Mesendoderm (in vitro differentiated cells): ENCODE measurements around the gene CTSC.

Source experiments
- DNase-seq: peaks from one replicate; pipeline ENCODE4 v3.0.0; 2013
- H2AK5ac ChIP-seq: 2 replicates; pipeline ENCODE4 v1.6.1; 2013; ENCODE audit warnings: low read length, inconsistent platforms
- H2BK120ac ChIP-seq: 2 replicates; pipeline ENCODE4 v1.6.1; 2013; ENCODE audit warnings: low read depth, mild to moderate bottlenecking, low read length, moderate library complexity, mixed read lengths
- H2BK15ac ChIP-seq: replicated peaks from 2 replicates; pipeline ENCODE4 v1.6.1; 2013; ENCODE audit warnings: low read depth, mild to moderate bottlenecking, moderate library complexity
- H2BK5ac ChIP-seq: 2 replicates; pipeline ENCODE4 v1.6.1; 2013; ENCODE audit warnings: low read length, inconsistent platforms
- H3K18ac ChIP-seq: 2 replicates; pipeline ENCODE4 v1.6.1; 2013; ENCODE audit warnings: mild to moderate bottlenecking, low read length, mixed read lengths
- H3K23ac ChIP-seq: one replicate; pipeline ENCODE4 v1.6.1; 2013; ENCODE audit warnings: low read length
- H3K27ac ChIP-seq: 2 replicates; pipeline ENCODE4 v1.5.1; 2013; ENCODE audit warnings: low read depth, mild to moderate bottlenecking, inconsistent platforms, low read length, moderate library complexity
- H3K27me3 ChIP-seq: 2 replicates; pipeline ENCODE4 v1.6.1; 2013; ENCODE audit warnings: low read length, control low read depth, mild to moderate bottlenecking, inconsistent platforms; ENCODE audit not compliant: insufficient read depth, poor library complexity
- H3K36me3 ChIP-seq: 2 replicates; pipeline ENCODE4 v1.6.1; 2013; ENCODE audit warnings: low read length, inconsistent platforms; ENCODE audit not compliant: control insufficient read depth, insufficient read depth
- H3K4ac ChIP-seq: one replicate; pipeline ENCODE4 v1.6.1; 2013; ENCODE audit warnings: low read depth, mild to moderate bottlenecking, low read length, moderate library complexity
- H3K4me1 ChIP-seq: 2 replicates; pipeline ENCODE4 v1.6.1; 2013; ENCODE audit warnings: low read depth, low read length, inconsistent platforms; ENCODE audit not compliant: control insufficient read depth
- H3K4me2 ChIP-seq: 2 replicates; pipeline ENCODE4 v1.6.1; 2013; ENCODE audit warnings: low read length
- H3K4me3 ChIP-seq: 2 replicates; pipeline ENCODE4 v1.5.1; 2013; ENCODE audit warnings: mild to moderate bottlenecking, low read length
- H3K56ac ChIP-seq: one replicate; pipeline ENCODE4 v1.6.1; 2013; ENCODE audit warnings: low read length
- H3K79me1 ChIP-seq: 2 replicates; pipeline ENCODE4 v1.6.1; 2013; ENCODE audit warnings: low read length, inconsistent platforms
- H3K79me2 ChIP-seq: 2 replicates; pipeline ENCODE4 v1.6.1; 2013; ENCODE audit warnings: mild to moderate bottlenecking, low read length; ENCODE audit not compliant: control insufficient read depth, insufficient read depth
- H3K9ac ChIP-seq: 2 replicates; pipeline ENCODE4 v1.6.1; 2013; ENCODE audit warnings: low read length, inconsistent platforms
- H4K5ac ChIP-seq: one replicate; pipeline ENCODE4 v1.6.1; 2013; ENCODE audit warnings: low read length
- H4K8ac ChIP-seq: one replicate; pipeline ENCODE4 v1.6.1; 2013; ENCODE audit warnings: low read depth, mild to moderate bottlenecking, control low read depth, low read length, moderate library complexity
- WGBS: extraction: QIAGEN DNeasy Blood & Tissue Kit; methylation state at CpG from one replicate; pipeline ENCODE4 v1.1.7; 2013; ENCODE audit warnings: low lambda C conversion rate, missing lambda C conversion rate; ENCODE audit not compliant: insufficient coverage; ENCODE audit errors: extremely low coverage; 5-methylcytosine and 5-hydroxymethylcytosine counted together

Gene CTSC

DNA sequence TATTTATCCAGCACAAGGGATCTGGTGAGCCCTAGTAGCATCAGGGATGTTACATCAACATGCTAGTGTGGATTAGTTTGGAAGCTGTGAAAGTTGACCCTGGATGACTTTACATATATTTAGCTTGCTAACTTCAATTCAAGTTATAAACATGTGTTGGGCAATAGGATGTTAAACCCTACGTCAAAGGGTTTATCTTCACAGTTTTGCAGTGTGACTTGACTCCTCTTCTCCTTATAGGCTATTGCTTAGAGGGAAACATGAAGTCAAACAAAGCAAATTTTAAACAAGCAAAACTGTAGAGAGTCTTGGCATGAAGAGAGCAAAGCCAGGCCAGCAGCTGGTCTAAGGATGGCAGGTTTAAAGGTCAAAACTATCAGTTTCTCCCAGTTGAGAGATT, 11.3 kb upstream of the CTSC start:
- H4K5ac ChIP-seq, result no peak overlapping the region
- no CpG with 5 or more reads among the region's 1 CpG for WGBS

GRCh38 chr11:88345949-88346348, 8.4 kb upstream of the CTSC start:
- Histone ChIP-seq H3K4me1 (no peaks in the 10 kb centered on the region), H3K18ac (no peak overlapping the region), H3K36me3 (no peaks in the 10 kb centered on the region), H2AK5ac (no peak overlapping the region), H2BK15ac (no peak overlapping the region), H3K27ac (no peak overlapping the region), H3K4ac (no peak overlapping the region), H4K5ac (no peak overlapping the region), H3K4me2 (no peak overlapping the region), H2BK120ac (no peak overlapping the region), H3K79me2 (no peaks in the 10 kb centered on the region), H3K9ac (no peak overlapping the region), H3K23ac (no peak overlapping the region), H3K79me1 (no peaks in the 10 kb centered on the region), H3K4me3 (no peak overlapping the region), H2BK5ac (no peak overlapping the region), H4K8ac (no peak overlapping the region), H3K27me3 (no peaks in the 10 kb centered on the region), H3K56ac (no peak overlapping the region)
- no CpG with 5 or more reads among the region's 1 CpG for WGBS
- no peak for DNase-seq

More for the DNA sequence above, 11.3 kb upstream of the CTSC start:
- H4K8ac ChIP-seq, result no peak overlapping the region
- no peak overlapping the region for H2BK5ac ChIP-seq
- H3K36me3 ChIP-seq, result no peaks in the 10 kb centered on the region
- H3K56ac ChIP-seq, result no peak overlapping the region
- no peak overlapping the region for H3K18ac ChIP-seq
- H2BK120ac ChIP-seq, result no peak overlapping the region
- no peak overlapping the region for H3K27ac ChIP-seq
- H3K79me2 ChIP-seq, result no peaks in the 10 kb centered on the region
- H3K4me1 ChIP-seq, result no peaks in the 10 kb centered on the region
- H2AK5ac ChIP-seq, result no peak overlapping the region
- H2BK15ac ChIP-seq, result no peak overlapping the region
- H3K23ac ChIP-seq, result no peak overlapping the region
- H3K27me3 ChIP-seq, result no peaks in the 10 kb centered on the region
- DNase-seq, result no peak
- no peak overlapping the region for H3K4me3 ChIP-seq
- no peak overlapping the region for H3K4me2 ChIP-seq
- H3K4ac ChIP-seq, result no peak overlapping the region
- H3K79me1 ChIP-seq, result no peaks in the 10 kb centered on the region
- no peak overlapping the region for H3K9ac ChIP-seq

GRCh38 chr11:88345408-88345807, 7.9 kb upstream of the CTSC start:
- H4K5ac ChIP-seq, result no peak overlapping the region
- H3K56ac ChIP-seq, result no peak overlapping the region
- no peaks in the 10 kb centered on the region for H3K79me2 ChIP-seq
- H3K79me1 ChIP-seq, result no peaks in the 10 kb centered on the region
- no peaks in the 10 kb centered on the region for H3K27me3 ChIP-seq
- no peak overlapping the region for H4K8ac ChIP-seq
- no peak overlapping the region for H3K4me3 ChIP-seq
- H3K4ac ChIP-seq, result no peak overlapping the region
- H3K4me2 ChIP-seq, result no peak overlapping the region
- H2AK5ac ChIP-seq, result no peak overlapping the region
- H3K23ac ChIP-seq, result no peak overlapping the region
- H3K27ac ChIP-seq, result no peak overlapping the region
- H2BK5ac ChIP-seq, result no peak overlapping the region
- no CpG with 5 or more reads among the region's 2 CpGs for WGBS
- no peak for DNase-seq
- no peak overlapping the region for H3K9ac ChIP-seq
- no peaks in the 10 kb centered on the region for H3K36me3 ChIP-seq
- H2BK15ac ChIP-seq, result no peak overlapping the region
- no peak overlapping the region for H3K18ac ChIP-seq
- no peaks in the 10 kb centered on the region for H3K4me1 ChIP-seq
- no peak overlapping the region for H2BK120ac ChIP-seq

DNA sequence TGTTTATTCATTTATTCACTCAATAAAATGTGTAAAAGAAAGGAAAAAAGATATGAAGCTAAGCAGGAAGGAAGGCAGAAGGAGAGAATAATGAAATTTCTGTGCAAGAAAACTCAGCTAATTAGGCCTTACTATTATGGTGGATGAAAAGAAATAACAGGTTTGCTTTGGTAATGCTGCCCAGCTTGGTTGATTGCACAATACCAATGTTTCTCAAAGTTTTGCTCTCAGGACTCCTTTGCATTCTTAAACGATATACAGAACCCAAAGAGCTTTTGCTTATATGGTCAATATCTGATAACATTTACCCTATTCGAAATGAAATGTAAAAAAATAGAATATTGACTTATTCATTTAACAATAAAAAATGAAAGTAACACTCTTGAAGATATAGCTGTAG, 7.3 kb upstream of the CTSC start:
- H3K4me2 ChIP-seq, result no peak overlapping the region
- no peak overlapping the region for H3K4me3 ChIP-seq
- H2AK5ac ChIP-seq, result no peak overlapping the region
- H3K27ac ChIP-seq, result no peak overlapping the region
- no peak overlapping the region for H3K23ac ChIP-seq
- no peak overlapping the region for H4K5ac ChIP-seq
- no peak overlapping the region for H4K8ac ChIP-seq
- no peaks in the 10 kb centered on the region for H3K4me1 ChIP-seq
- no peak overlapping the region for H2BK5ac ChIP-seq
- no peak overlapping the region for H3K56ac ChIP-seq
- H2BK15ac ChIP-seq, result no peak overlapping the region
- DNase-seq, result no peak
- H3K4ac ChIP-seq, result no peak overlapping the region
- no peak overlapping the region for H3K18ac ChIP-seq
- WGBS, result no CpG with 5 or more reads among the region's 2 CpGs
- no peaks in the 10 kb centered on the region for H3K27me3 ChIP-seq
- H3K79me2 ChIP-seq, result no peaks in the 10 kb centered on the region
- H3K9ac ChIP-seq, result no peak overlapping the region
- H3K79me1 ChIP-seq, result no peaks in the 10 kb centered on the region
- H2BK120ac ChIP-seq, result no peak overlapping the region
- no peaks in the 10 kb centered on the region for H3K36me3 ChIP-seq

DNA sequence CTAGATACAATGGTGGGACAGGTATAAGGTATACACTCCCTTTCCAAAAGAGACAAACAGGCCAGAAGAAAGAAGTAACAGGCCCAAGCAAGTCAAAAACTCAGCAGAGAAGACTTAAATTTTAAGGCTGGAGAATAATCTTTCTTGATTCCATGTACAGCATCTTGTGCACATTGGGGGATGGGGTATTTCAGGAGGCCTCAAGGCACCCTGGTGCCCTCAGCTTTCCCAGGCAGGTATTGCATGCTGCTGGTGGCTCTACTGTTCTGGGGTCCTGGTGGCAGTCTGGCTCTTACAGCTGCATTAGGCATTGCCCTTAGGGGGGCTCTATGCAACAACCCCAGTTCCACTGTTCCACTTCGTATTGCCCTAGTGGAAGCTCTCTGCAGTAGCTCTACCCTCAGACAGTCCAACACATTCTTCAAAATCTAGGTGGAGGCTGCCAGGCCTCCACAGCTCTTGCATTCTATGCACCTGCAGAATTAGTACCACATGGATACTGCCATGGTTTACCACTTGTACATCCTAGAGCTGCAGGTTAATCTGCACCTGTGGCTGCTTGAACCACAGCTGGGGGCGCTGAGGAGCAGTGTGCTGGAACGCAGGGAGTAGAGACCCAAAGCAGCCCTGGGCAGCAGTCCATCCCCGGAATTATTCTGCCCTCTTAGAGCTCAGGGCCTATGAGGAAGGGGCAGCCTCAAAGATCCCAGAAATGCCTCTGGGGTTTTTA, 4.2 kb upstream of the CTSC start:
- Histone ChIP-seq H4K5ac (no peak overlapping the region), H3K4me3 (no peak overlapping the region), H3K27me3 (no peaks in the 10 kb centered on the region), H3K18ac (no peak overlapping the region), H3K27ac (no peak overlapping the region), H2AK5ac (no peak overlapping the region), H3K79me2 (peaks cover 5% of the 10 kb centered on the region), H4K8ac (no peak overlapping the region), H3K79me1 (no peaks in the 10 kb centered on the region), H2BK120ac (no peak overlapping the region), H3K23ac (no peak overlapping the region), H3K36me3 (no peaks in the 10 kb centered on the region), H3K4me1 (no peaks in the 10 kb centered on the region), H3K4me2 (no peak overlapping the region), H2BK5ac (no peak overlapping the region), H3K56ac (no peak overlapping the region), H2BK15ac (no peak overlapping the region), H3K4ac (no peak overlapping the region), H3K9ac (no peak overlapping the region)
- WGBS, result no CpG with 5 or more reads among the region's 4 CpGs
- peak; percentile 48 for DNase-seq

GRCh38 chr11:88340366-88340935, 2.9 kb upstream of the CTSC start:
- Histone ChIP-seq H3K9ac (no peak overlapping the region), H3K4me1 (no peaks in the 10 kb centered on the region), H3K4ac (no peak overlapping the region), H3K27ac (no peak overlapping the region), H4K5ac (no peak overlapping the region), H2BK5ac (no peak overlapping the region), H2BK15ac (no peak overlapping the region), H3K79me2 (peaks cover 10% of the 10 kb centered on the region), H2BK120ac (no peak overlapping the region), H3K56ac (no peak overlapping the region), H3K4me2 (no peak overlapping the region), H3K18ac (no peak overlapping the region), H3K79me1 (no peaks in the 10 kb centered on the region), H3K4me3 (no peak overlapping the region), H4K8ac (no peak overlapping the region), H3K27me3 (no peaks in the 10 kb centered on the region), H2AK5ac (no peak overlapping the region), H3K23ac (no peak overlapping the region), H3K36me3 (no peaks in the 10 kb centered on the region)
- WGBS, result no CpG with 5 or more reads among the region's 3 CpGs
- DNase-seq, result no peak
